HepG2 (cell line): ENCODE data around the gene SLC13A5.

Experiments
- ATF7 ChIP-seq, 2 experiments: fragments of 450-650 bp in 1 of 2; sonication (generic) in 1 of 2; formaldehyde crosslinking in 1 of 2; IDR thresholded peaks; 2 replicates each; pipeline versions ENCODE4 v1.4.0 to v1.6.1; 2016 to 2020; ENCODE audit warnings: antibody characterized with exemption in 1 of 2, mild to moderate bottlenecking in 1 of 2, missing genetic modification reagents in 1 of 2
- ELK4 ChIP-seq: sonication (generic); formaldehyde crosslinking; IDR thresholded peaks from 2 replicates; pipeline ENCODE4 v1.9.0; 2021; ENCODE audit warnings: missing genetic modification reagents, borderline replicate concordance
- MEIS1 ChIP-seq: sonication (generic); formaldehyde crosslinking; IDR thresholded peaks from 2 replicates; pipeline ENCODE4 v1.9.0; 2021; ENCODE audit warnings: mild to moderate bottlenecking, missing genetic modification reagents, moderate library complexity, borderline replicate concordance
- MTA1 ChIP-seq: sonication (generic); formaldehyde crosslinking; IDR thresholded peaks from 2 replicates; pipeline ENCODE4 v1.4.0; 2020; ENCODE audit warnings: missing genetic modification reagents, mild to moderate bottlenecking, borderline replicate concordance
- POLR2AphosphoS5 ChIP-seq: IDR thresholded peaks from 2 replicates; pipeline ENCODE4 v1.6.1; 2012; ENCODE audit warnings: low read depth, low read length
- ZBTB20 ChIP-seq: sonication (generic); formaldehyde crosslinking; IDR thresholded peaks from 2 replicates; pipeline ENCODE4 v1.8.1; 2023; ENCODE audit warnings: missing genetic modification reagents, low read depth, mild to moderate bottlenecking, borderline replicate concordance

GRCh38 chr17:6761779-6762178, 48.6 kb upstream of the SLC13A5 start:
- TF ChIP-seq MEIS1 (CRISPR knock-in tag) (no peak), ATF7 (IDR thresholded peaks at IDR 0.05) (no peak), ATF7 (CRISPR knock-in tag; IDR thresholded peaks at IDR 0.05) (no peak), ZBTB20 (CRISPR knock-in tag) (no peak), MTA1 (no peak), ELK4 (CRISPR knock-in tag) (no peak), POLR2AphosphoS5 (no peak)
